Measurements from ENCODE around the gene CHSY1. TPM values are rescaled to one million over a fixed set of nuclear protein-coding genes. Genes with fewer than 3 reads are reported as not detected.

The CHSY1 gene
- total RNA-seq, 1 donor from 2014 or later: 20.4 TPM

- no peak for TF ChIP-seq CTCF (IDR thresholded peaks at IDR 0.05)
- DNase-seq (no peak), ATAC-seq (ENCODE audit: low read depth) (no peak)
- Mint-ChIP-seq H3K36me3 (ENCODE audit: low read depth) (peaks cover 51% of the 10 kb centered on the region), H3K4me1 (peaks cover 5% of the 10 kb centered on the region), H3K27me3 (no peaks in the 10 kb centered on the region), H3K27ac (no peak overlapping the region), H3K4me3 (no peak overlapping the region), H3K9me3 (no peaks in the 10 kb centered on the region)
- ChIA-PET CTCF (interaction anchor here (1.2 kb wide), 1 partner anchor 29 kb away, joined by 4 read pairs; no protein-coding TSS in a partner anchor), POLR2A (no interaction called here)
- intact Hi-C loops (cut with micrococcal nuclease): no loop called here
Measured at GRCh38 chr15:101181349-101181748, 70.5 kb downstream of the CHSY1 start.

DNA sequence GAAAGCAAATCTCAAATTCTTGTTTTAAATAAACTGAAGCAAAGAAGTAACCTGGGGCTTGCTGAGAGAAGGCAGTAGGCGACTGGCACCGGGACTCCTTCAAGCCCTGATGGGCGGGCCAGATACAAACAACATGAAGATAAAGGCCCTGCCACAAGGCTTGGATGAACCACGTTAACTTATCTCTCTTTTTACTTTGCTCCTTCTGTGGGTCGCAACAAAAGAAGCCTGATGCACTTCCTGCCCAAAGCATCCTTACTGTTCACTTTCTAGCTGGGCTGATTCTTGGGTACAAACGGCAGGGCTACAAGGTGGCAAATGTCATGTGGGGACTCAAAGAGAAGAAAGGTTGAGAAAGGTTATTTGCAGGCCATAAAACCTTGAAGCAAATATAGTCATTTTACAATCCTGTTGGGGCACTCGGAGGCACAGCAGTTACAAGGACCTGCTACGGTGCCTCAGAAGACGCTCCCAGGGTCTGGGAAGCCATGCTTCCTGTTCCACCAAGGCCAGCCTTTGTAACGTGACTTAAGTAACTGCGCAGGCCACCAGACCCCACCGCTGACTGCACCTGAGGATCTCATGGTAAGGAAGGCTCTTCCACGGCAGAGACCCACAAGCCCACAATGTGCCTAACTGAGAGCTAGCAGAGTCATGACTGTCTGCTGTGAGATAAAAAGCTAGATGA is 71.1 kb downstream of the CHSY1 start:
- Mint-ChIP-seq H3K36me3 (ENCODE audit: low read depth) (peaks cover 51% of the 10 kb centered on the region), H3K27me3 (no peaks in the 10 kb centered on the region), H3K4me3 (no peak overlapping the region), H3K4me1 (peaks cover 7% of the 10 kb centered on the region), H3K27ac (no peak overlapping the region), H3K9me3 (no peaks in the 10 kb centered on the region)
- POLR2A ChIA-PET: no interaction called here
- intact Hi-C loops (cut with micrococcal nuclease): no loop called here
- TF ChIP-seq CTCF (IDR thresholded peaks at IDR 0.05): no peak
- DNase-seq: no peak
- no peak for ATAC-seq (ENCODE audit: low read depth)
- CTCF ChIA-PET: interaction anchor here (1.2 kb wide), 1 partner anchor 30 kb away, joined by 4 read pairs; no protein-coding TSS in a partner anchor

DNA sequence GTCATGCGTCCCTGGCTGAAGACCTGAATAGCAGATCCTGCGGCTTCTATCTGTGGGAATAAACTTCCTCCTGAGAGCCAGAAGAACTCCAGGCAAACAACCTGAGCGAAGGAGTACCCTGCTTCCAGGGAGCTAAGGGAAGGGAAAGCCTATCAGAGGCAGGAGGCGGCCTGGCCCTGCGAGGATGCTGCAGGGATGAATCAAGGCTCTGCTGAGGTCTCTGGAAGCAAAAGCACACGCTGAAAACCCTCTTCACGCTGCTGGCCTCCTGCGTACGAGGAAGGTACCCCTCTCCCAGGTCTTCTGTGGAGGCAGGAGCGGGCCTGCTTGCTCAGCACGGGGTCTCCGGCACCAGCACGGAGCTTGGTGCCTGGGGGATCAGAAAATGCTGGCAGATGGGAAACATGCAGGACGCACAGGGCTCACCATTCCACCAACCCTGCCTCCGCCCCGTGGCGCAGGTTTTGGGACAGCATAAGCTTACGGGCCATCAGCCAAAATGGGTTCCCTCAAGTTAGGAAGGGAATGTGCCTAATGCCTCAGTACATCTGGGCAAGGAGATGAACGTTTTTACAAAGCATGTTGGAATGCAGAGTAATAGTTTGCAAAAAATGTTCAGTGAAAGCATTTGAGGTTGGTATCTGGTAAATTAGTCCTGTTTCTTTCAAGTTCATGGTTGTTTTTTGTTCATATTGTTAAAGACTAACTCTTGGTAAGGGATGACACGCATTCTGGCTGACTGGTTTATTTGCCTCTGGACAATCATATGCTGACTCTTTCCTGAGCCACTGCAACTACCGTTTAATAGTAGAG is 72.3 kb downstream of the CHSY1 start:
- intact Hi-C loops (cut with micrococcal nuclease): no loop called here
- Mint-ChIP-seq H3K27me3 (no peaks in the 10 kb centered on the region), H3K27ac (no peak overlapping the region), H3K4me1 (peaks cover 19% of the 10 kb centered on the region), H3K9me3 (no peaks in the 10 kb centered on the region), H3K36me3 (ENCODE audit: low read depth) (peaks cover 51% of the 10 kb centered on the region), H3K4me3 (no peak overlapping the region)
- ATAC-seq (ENCODE audit: low read depth) (no peak), DNase-seq (no peak)
- CTCF ChIA-PET: no interaction called here
- POLR2A ChIA-PET: no interaction called here
- no peak for TF ChIP-seq CTCF (IDR thresholded peaks at IDR 0.05)

DNA sequence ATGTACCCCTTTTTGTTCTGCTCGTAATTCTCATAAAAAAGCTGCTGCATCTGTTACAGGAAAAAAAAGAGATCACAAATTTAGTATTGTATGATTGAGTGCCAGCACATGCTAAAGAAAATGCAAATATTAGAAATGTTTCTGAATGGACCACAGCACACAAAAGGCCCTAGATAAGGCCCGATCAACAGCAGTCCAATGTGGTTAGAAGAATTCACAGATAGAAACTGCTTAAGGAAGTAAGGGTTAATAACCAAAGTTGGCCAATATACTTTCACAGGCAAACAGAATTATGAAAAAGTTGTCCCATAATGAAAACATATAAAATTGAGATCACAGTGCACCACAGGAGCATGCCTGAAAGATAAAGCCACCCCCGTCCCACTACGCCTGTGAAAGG is 72.9 kb downstream of the CHSY1 start:
- Mint-ChIP-seq H3K36me3 (ENCODE audit: low read depth) (peaks cover 57% of the 10 kb centered on the region), H3K27me3 (no peaks in the 10 kb centered on the region), H3K27ac (no peak overlapping the region), H3K4me1 (peaks cover 24% of the 10 kb centered on the region), H3K4me3 (no peak overlapping the region), H3K9me3 (no peaks in the 10 kb centered on the region)
- intact Hi-C loops (cut with micrococcal nuclease): no loop called here
- ATAC-seq (ENCODE audit: low read depth): no peak
- no peak for DNase-seq
- no peak for TF ChIP-seq CTCF (IDR thresholded peaks at IDR 0.05)
- CTCF ChIA-PET: no interaction called here
- POLR2A ChIA-PET: no interaction called here

DNA sequence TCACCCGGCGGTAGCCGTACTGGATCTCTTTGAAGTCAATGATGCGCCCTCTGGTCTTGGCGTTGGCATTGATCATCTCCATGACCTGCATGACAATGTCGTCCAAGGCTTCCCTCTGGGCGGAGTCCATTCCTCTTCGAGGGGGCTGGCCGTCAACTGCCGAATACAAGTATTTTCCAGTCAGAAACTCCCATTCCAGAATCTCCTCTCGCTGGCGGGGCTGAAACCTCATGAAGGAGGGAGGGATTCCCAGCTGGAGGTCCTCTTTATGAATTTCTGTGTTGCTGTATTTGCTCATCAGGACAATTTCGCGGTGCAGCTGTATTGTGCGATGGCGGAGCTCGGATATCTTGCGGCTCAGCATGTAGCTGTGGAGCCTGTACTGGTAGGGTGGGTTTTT is 73.4 kb downstream of the CHSY1 start:
- intact Hi-C loops (cut with micrococcal nuclease): no loop called here
- no peaks in the 10 kb centered on the region for H3K27me3 Mint-ChIP-seq
- peaks cover 56% of the 10 kb centered on the region for H3K36me3 Mint-ChIP-seq (ENCODE audit: low read depth)
- TF ChIP-seq CTCF (IDR thresholded peaks at IDR 0.05): no peak
- H3K4me1 Mint-ChIP-seq: peaks cover 24% of the 10 kb centered on the region
- ChIA-PET CTCF (no interaction called here), POLR2A (no interaction called here)
- DNase-seq (no peak), ATAC-seq (ENCODE audit: low read depth) (no peak)
- H3K4me3 Mint-ChIP-seq: no peak overlapping the region
- H3K27ac Mint-ChIP-seq: no peak overlapping the region
- H3K9me3 Mint-ChIP-seq: no peaks in the 10 kb centered on the region
